GM23338 (cell line): ENCODE data around the gene AOC1.

ENCODE experiments used
- CREB1 ChIP-seq: fragments of 250-450 bp; sonication (Bioruptor Pico); IDR thresholded peaks from 2 replicates; pipeline ENCODE4 v1.5.0; 2020; ENCODE audit warnings: low read depth, mild to moderate bottlenecking, moderate library complexity
- EZH2 ChIP-seq: fragments of 200-600 bp; sonication (generic); IDR thresholded peaks from one replicate; pipeline ENCODE4 v1.8.0; 2017; ENCODE audit warnings: antibody characterized with exemption, mild to moderate bottlenecking, low read depth; ENCODE audit not compliant: unreplicated experiment
- EZH2phosphoT487 ChIP-seq: fragments of 200-600 bp; sonication (generic); IDR thresholded peaks from one replicate; pipeline ENCODE4 v1.8.1; 2018; ENCODE audit warnings: antibody characterized with exemption; ENCODE audit not compliant: unreplicated experiment
- POLR2AphosphoS5 ChIP-seq: IDR thresholded peaks from 2 replicates; pipeline ENCODE4 v1.6.1; 2016; ENCODE audit warnings: antibody characterized with exemption, low read depth
- STAT1 ChIP-seq: IDR thresholded peaks from one replicate; pipeline ENCODE4 v1.6.1; 2016; ENCODE audit warnings: antibody characterized with exemption; ENCODE audit not compliant: unreplicated experiment
- TF ChIP-seq, protein P1 (sequence below), 2 experiments: fragments of 200-600 bp in 1 of 2; sonication (generic) in 1 of 2; conservative IDR thresholded peaks; 2 replicates each; pipeline versions ENCODE4 v1.5.1 to v1.6.1; 2016 to 2017; ENCODE audit warnings: antibody characterized with exemption in 2 of 2, low read depth in 2 of 2, mild to moderate bottlenecking in 2 of 2, moderate library complexity in 1 of 2
- TF ChIP-seq, protein P2 (sequence below): IDR thresholded peaks from one replicate; pipeline ENCODE4 v1.6.1; 2018; ENCODE audit warnings: antibody characterized with exemption; ENCODE audit not compliant: unreplicated experiment
- TF ChIP-seq, protein P3 (sequence below): IDR thresholded peaks from 2 replicates; pipeline ENCODE4 v1.6.1; 2016; ENCODE audit warnings: antibody characterized with exemption
- TF ChIP-seq, protein P4 (sequence below): fragments of 250-450 bp; sonication (Bioruptor Pico); IDR thresholded peaks from 2 replicates; pipeline ENCODE4 v1.5.0; 2020; ENCODE audit warnings: mild to moderate bottlenecking, moderate library complexity

DNA sequence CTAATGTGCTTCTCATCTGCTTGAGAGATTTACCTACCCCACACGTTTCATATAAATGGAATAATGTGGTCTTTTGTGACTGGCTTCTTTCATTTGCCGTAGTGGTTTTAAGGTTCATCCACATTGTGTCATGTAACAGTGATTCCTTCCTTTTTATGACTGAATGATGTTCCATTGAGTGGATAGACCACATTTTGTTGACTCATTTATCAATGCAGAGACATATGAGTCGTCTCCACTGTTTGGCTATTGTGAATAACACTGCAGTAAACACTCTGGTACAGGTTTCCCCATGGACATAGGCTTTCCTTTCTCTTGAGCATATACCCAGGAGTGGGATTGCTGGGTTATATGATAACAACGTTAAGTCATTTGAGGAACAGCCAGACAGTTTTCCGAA, 2.0 kb upstream of the AOC1 start:
- TF ChIP-seq, protein P1, sequence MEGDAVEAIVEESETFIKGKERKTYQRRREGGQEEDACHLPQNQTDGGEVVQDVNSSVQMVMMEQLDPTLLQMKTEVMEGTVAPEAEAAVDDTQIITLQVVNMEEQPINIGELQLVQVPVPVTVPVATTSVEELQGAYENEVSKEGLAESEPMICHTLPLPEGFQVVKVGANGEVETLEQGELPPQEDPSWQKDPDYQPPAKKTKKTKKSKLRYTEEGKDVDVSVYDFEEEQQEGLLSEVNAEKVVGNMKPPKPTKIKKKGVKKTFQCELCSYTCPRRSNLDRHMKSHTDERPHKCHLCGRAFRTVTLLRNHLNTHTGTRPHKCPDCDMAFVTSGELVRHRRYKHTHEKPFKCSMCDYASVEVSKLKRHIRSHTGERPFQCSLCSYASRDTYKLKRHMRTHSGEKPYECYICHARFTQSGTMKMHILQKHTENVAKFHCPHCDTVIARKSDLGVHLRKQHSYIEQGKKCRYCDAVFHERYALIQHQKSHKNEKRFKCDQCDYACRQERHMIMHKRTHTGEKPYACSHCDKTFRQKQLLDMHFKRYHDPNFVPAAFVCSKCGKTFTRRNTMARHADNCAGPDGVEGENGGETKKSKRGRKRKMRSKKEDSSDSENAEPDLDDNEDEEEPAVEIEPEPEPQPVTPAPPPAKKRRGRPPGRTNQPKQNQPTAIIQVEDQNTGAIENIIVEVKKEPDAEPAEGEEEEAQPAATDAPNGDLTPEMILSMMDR (conservative IDR thresholded peaks at IDR 0.05; ENCODE audit: low read depth in 2 of 2) = no peak
- TF ChIP-seq EZH2 (no peak), CREB1 (CRISPR knock-in tag) (no peak), POLR2AphosphoS5 (no peak), EZH2phosphoT487 (no peak), STAT1 (no peak)
- TF ChIP-seq, protein P2, sequence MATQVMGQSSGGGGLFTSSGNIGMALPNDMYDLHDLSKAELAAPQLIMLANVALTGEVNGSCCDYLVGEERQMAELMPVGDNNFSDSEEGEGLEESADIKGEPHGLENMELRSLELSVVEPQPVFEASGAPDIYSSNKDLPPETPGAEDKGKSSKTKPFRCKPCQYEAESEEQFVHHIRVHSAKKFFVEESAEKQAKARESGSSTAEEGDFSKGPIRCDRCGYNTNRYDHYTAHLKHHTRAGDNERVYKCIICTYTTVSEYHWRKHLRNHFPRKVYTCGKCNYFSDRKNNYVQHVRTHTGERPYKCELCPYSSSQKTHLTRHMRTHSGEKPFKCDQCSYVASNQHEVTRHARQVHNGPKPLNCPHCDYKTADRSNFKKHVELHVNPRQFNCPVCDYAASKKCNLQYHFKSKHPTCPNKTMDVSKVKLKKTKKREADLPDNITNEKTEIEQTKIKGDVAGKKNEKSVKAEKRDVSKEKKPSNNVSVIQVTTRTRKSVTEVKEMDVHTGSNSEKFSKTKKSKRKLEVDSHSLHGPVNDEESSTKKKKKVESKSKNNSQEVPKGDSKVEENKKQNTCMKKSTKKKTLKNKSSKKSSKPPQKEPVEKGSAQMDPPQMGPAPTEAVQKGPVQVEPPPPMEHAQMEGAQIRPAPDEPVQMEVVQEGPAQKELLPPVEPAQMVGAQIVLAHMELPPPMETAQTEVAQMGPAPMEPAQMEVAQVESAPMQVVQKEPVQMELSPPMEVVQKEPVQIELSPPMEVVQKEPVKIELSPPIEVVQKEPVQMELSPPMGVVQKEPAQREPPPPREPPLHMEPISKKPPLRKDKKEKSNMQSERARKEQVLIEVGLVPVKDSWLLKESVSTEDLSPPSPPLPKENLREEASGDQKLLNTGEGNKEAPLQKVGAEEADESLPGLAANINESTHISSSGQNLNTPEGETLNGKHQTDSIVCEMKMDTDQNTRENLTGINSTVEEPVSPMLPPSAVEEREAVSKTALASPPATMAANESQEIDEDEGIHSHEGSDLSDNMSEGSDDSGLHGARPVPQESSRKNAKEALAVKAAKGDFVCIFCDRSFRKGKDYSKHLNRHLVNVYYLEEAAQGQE = no peak
- TF ChIP-seq, protein P3, sequence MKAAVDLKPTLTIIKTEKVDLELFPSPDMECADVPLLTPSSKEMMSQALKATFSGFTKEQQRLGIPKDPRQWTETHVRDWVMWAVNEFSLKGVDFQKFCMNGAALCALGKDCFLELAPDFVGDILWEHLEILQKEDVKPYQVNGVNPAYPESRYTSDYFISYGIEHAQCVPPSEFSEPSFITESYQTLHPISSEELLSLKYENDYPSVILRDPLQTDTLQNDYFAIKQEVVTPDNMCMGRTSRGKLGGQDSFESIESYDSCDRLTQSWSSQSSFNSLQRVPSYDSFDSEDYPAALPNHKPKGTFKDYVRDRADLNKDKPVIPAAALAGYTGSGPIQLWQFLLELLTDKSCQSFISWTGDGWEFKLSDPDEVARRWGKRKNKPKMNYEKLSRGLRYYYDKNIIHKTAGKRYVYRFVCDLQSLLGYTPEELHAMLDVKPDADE = no peak
- TF ChIP-seq, protein P4, sequence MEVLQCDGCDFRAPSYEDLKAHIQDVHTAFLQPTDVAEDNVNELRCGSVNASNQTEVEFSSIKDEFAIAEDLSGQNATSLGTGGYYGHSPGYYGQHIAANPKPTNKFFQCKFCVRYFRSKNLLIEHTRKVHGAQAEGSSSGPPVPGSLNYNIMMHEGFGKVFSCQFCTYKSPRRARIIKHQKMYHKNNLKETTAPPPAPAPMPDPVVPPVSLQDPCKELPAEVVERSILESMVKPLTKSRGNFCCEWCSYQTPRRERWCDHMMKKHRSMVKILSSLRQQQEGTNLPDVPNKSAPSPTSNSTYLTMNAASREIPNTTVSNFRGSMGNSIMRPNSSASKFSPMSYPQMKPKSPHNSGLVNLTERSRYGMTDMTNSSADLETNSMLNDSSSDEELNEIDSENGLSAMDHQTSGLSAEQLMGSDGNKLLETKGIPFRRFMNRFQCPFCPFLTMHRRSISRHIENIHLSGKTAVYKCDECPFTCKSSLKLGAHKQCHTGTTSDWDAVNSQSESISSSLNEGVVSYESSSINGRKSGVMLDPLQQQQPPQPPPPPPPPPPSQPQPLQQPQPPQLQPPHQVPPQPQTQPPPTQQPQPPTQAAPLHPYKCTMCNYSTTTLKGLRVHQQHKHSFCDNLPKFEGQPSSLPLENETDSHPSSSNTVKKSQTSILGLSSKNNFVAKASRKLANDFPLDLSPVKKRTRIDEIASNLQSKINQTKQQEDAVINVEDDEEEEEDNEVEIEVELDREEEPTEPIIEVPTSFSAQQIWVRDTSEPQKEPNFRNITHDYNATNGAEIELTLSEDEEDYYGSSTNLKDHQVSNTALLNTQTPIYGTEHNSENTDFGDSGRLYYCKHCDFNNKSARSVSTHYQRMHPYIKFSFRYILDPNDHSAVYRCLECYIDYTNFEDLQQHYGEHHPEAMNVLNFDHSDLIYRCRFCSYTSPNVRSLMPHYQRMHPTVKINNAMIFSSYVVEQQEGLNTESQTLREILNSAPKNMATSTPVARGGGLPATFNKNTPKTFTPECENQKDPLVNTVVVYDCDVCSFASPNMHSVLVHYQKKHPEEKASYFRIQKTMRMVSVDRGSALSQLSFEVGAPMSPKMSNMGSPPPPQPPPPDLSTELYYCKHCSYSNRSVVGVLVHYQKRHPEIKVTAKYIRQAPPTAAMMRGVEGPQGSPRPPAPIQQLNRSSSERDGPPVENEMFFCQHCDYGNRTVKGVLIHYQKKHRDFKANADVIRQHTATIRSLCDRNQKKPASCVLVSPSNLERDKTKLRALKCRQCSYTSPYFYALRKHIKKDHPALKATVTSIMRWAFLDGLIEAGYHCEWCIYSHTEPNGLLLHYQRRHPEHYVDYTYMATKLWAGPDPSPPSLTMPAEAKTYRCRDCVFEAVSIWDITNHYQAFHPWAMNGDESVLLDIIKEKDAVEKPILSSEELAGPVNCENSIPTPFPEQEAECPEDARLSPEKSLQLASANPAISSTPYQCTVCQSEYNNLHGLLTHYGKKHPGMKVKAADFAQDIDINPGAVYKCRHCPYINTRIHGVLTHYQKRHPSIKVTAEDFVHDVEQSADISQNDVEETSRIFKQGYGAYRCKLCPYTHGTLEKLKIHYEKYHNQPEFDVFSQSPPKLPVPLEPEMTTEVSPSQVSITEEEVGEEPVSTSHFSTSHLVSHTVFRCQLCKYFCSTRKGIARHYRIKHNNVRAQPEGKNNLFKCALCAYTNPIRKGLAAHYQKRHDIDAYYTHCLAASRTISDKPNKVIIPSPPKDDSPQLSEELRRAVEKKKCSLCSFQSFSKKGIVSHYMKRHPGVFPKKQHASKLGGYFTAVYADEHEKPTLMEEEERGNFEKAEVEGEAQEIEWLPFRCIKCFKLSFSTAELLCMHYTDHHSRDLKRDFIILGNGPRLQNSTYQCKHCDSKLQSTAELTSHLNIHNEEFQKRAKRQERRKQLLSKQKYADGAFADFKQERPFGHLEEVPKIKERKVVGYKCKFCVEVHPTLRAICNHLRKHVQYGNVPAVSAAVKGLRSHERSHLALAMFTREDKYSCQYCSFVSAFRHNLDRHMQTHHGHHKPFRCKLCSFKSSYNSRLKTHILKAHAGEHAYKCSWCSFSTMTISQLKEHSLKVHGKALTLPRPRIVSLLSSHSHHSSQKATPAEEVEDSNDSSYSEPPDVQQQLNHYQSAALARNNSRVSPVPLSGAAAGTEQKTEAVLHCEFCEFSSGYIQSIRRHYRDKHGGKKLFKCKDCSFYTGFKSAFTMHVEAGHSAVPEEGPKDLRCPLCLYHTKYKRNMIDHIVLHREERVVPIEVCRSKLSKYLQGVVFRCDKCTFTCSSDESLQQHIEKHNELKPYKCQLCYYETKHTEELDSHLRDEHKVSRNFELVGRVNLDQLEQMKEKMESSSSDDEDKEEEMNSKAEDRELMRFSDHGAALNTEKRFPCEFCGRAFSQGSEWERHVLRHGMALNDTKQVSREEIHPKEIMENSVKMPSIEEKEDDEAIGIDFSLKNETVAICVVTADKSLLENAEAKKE (CRISPR knock-in tag) = no peak
